HUES48 (cell line): ENCODE data around the gene EXOC1.

Source experiments
- H3K27ac ChIP-seq: one replicate; pipeline ENCODE4 v1.7.0; 2013; ENCODE audit warnings: low read depth, low read length, inconsistent platforms
- H3K27me3 ChIP-seq: 2 replicates; pipeline ENCODE4 v1.6.1; 2013; ENCODE audit warnings: mild to moderate bottlenecking, low read length; ENCODE audit not compliant: control insufficient read depth, insufficient read depth
- H3K36me3 ChIP-seq: 2 replicates; pipeline ENCODE4 v1.6.1; 2013; ENCODE audit warnings: low read length; ENCODE audit not compliant: control insufficient read depth, insufficient read depth
- H3K4me1 ChIP-seq: 2 replicates; pipeline ENCODE4 v1.6.1; 2013; ENCODE audit warnings: mild to moderate bottlenecking, low read length; ENCODE audit not compliant: control insufficient read depth, insufficient read depth
- H3K4me3 ChIP-seq: 2 replicates; pipeline ENCODE4 v1.5.1; 2013; ENCODE audit warnings: mild to moderate bottlenecking, low read depth, low read length
- H3K9ac ChIP-seq: 2 replicates; pipeline ENCODE4 v1.6.1; 2013; ENCODE audit warnings: mild to moderate bottlenecking, low read depth, low read length, moderate library complexity
- H3K9me3 ChIP-seq: 2 replicates; pipeline ENCODE4 v1.6.1; 2013; ENCODE audit warnings: low read length; ENCODE audit not compliant: control insufficient read depth, insufficient read depth

The EXOC1 gene

GRCh38 chr4:55948726-55949481, 95.5 kb downstream of the EXOC1 start, which contains the start of gene CEP135:
Gene CEP135 (plus strand): TSS chr4:55948945. CDS start chr4:55952131, 3,186 bp downstream.
- peaks cover 20% of the 10 kb centered on the region for H3K36me3 ChIP-seq
- peaks cover 19% of the 10 kb centered on the region for H3K4me1 ChIP-seq
- peak within 1 kb of the TSS; percentile 90 for H3K4me3 ChIP-seq
- no peaks in the 10 kb centered on the region for H3K9me3 ChIP-seq
- peak within 1 kb of the TSS; percentile 93 for H3K9ac ChIP-seq
- H3K27ac ChIP-seq = peak within 1 kb of the TSS; percentile 99
- no peaks in the 10 kb centered on the region for H3K27me3 ChIP-seq

GRCh38 chr4:55949482-55949802, 96.0 kb downstream of the EXOC1 start:
- Histone ChIP-seq H3K4me1 (peaks cover 19% of the 10 kb centered on the region), H3K9ac (peak overlapping the region; percentile 93), H3K27ac (peak overlapping the region; percentile 99), H3K36me3 (peaks cover 25% of the 10 kb centered on the region), H3K4me3 (peak overlapping the region; percentile 90), H3K27me3 (no peaks in the 10 kb centered on the region), H3K9me3 (no peaks in the 10 kb centered on the region)

GRCh38 chr4:55951191-55951922, 97.9 kb downstream of the EXOC1 start:
- Histone ChIP-seq H3K9ac (no peak overlapping the region), H3K9me3 (no peaks in the 10 kb centered on the region), H3K36me3 (peaks cover 45% of the 10 kb centered on the region), H3K4me1 (peaks cover 19% of the 10 kb centered on the region), H3K4me3 (no peak overlapping the region), H3K27me3 (no peaks in the 10 kb centered on the region), H3K27ac (no peak overlapping the region)
